ENCODE measurements around the gene MRPS2.
"Not testable (repeated sequence)": the region's sequence is repeated elsewhere in the genome, so short reads cannot be mapped to it uniquely, and the experiment has no call there.

DNA sequence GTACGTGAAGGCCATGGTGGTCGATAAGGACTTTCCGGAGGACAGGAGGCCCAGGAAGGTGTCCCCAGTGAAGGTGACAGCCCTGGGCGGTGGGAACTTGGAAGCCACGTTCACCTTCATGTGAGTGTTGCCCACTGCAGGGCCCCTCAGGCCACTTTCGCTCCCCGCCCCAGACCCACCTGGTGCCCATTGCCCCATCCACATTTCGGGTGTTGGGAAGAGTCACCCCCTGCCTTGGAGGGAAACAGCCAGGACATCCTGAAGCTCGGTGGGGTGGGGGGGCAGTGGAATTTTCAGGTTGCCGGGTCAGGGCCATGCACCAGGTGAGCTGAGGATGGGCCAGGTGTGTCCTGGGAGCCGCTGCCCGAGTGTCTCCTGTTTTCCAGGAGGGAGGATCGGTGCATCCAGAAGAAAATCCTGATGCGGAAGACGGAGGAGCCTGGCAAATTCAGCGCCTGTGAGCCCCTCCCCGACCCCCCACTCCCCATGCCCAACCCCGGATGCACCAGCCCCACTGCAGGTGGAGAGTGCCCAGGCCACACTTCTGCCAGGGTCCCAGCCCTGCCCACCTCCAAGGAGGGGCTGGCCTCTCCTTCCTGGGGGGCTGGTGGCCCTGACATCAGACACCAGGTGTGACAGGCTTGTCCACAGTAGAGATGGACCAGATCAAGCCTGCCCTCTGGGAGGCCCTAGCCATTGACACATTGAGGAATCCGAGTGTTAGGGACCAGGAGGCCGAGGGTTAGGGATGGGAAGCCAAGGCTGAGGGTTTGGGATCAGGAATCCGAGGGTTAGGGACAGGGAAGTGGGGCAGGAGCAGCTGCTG lies 46.5 kb downstream of the MRPS2 start:
- TF ChIP-seq EP300 (conservative IDR thresholded peaks at IDR 0.05; ENCODE audit: poor library complexity, severe bottlenecking); TAF1 (IDR thresholded peaks at IDR 0.05; ENCODE audit: low read depth): not testable (repeated sequence)
- TF ChIP-seq, protein P1, sequence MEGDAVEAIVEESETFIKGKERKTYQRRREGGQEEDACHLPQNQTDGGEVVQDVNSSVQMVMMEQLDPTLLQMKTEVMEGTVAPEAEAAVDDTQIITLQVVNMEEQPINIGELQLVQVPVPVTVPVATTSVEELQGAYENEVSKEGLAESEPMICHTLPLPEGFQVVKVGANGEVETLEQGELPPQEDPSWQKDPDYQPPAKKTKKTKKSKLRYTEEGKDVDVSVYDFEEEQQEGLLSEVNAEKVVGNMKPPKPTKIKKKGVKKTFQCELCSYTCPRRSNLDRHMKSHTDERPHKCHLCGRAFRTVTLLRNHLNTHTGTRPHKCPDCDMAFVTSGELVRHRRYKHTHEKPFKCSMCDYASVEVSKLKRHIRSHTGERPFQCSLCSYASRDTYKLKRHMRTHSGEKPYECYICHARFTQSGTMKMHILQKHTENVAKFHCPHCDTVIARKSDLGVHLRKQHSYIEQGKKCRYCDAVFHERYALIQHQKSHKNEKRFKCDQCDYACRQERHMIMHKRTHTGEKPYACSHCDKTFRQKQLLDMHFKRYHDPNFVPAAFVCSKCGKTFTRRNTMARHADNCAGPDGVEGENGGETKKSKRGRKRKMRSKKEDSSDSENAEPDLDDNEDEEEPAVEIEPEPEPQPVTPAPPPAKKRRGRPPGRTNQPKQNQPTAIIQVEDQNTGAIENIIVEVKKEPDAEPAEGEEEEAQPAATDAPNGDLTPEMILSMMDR (IDR thresholded peaks at IDR 0.05; ENCODE audit: poor library complexity, severe bottlenecking), result not testable (repeated sequence)

Data from neural cell (in vitro differentiated cells).